IMR-90 (cell line): Measurements from ENCODE around the gene DUSP22.

ENCODE experiments used
- BHLHE40 ChIP-seq: fragments of 150-350 bp; IDR thresholded peaks from 2 replicates; pipeline ENCODE4 v1.6.1; 2016; ENCODE audit warnings: mild to moderate bottlenecking, low read depth, low read length
- CEBPB ChIP-seq: IDR thresholded peaks from 2 replicates; pipeline ENCODE4 v1.6.1; 2012; ENCODE audit warnings: low read depth, low read length, improper control_type of control experiment
- POLR2A ChIP-seq: IDR thresholded peaks from 2 replicates; pipeline ENCODE4 v1.6.1; 2012; ENCODE audit warnings: mild to moderate bottlenecking, low read depth, low read length
- RAD21 ChIP-seq: IDR thresholded peaks from 2 replicates; pipeline ENCODE4 v1.6.1; 2012; ENCODE audit warnings: low read length, improper control_type of control experiment
- RCOR1 ChIP-seq: IDR thresholded peaks from 2 replicates; pipeline ENCODE4 v1.6.1; 2012; ENCODE audit warnings: mild to moderate bottlenecking, low read length, improper control_type of control experiment; ENCODE audit not compliant: insufficient replicate concordance
- RFX5 ChIP-seq: IDR thresholded peaks from 2 replicates; pipeline ENCODE4 v1.8.0; 2012; ENCODE audit warnings: low read depth, mild to moderate bottlenecking, low read length, moderate library complexity
- SMC3 ChIP-seq: fragments of 150-350 bp; IDR thresholded peaks from 2 replicates; pipeline ENCODE4 v1.6.1; 2016; ENCODE audit warnings: low read depth, mild to moderate bottlenecking, antibody characterized with exemption, low read length, moderate library complexity
- TF ChIP-seq, protein P1 (sequence below): conservative IDR thresholded peaks from 2 replicates; pipeline ENCODE4 v1.5.1; 2012; ENCODE audit warnings: mild to moderate bottlenecking, low read depth, low read length, improper control_type of control experiment
- TF ChIP-seq, protein P2 (sequence below): fragments of 150-350 bp; IDR thresholded peaks from 2 replicates; pipeline ENCODE4 v1.6.1; 2017; ENCODE audit warnings: mild to moderate bottlenecking, antibody characterized with exemption, low read length, low read depth

DNA sequence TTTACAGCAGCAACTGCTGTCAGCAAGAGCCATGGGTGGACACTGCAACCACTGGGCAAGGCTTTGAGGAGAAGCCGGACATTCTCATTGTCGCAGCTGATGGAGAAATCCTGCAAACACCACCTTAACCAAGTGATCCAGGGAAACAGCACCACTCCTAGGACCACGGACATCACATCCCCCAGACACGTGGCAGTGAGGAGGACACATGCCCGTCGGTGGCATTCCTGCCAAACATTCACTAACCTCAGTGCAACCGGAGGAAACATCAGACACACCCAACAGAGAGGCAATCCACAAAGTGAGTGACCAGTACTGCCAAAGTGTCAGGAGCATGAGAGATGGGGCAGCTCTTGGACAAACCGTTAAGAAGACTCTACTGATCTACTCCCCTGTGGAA is 82.7 kb downstream of the DUSP22 start:
- TF ChIP-seq, protein P1, sequence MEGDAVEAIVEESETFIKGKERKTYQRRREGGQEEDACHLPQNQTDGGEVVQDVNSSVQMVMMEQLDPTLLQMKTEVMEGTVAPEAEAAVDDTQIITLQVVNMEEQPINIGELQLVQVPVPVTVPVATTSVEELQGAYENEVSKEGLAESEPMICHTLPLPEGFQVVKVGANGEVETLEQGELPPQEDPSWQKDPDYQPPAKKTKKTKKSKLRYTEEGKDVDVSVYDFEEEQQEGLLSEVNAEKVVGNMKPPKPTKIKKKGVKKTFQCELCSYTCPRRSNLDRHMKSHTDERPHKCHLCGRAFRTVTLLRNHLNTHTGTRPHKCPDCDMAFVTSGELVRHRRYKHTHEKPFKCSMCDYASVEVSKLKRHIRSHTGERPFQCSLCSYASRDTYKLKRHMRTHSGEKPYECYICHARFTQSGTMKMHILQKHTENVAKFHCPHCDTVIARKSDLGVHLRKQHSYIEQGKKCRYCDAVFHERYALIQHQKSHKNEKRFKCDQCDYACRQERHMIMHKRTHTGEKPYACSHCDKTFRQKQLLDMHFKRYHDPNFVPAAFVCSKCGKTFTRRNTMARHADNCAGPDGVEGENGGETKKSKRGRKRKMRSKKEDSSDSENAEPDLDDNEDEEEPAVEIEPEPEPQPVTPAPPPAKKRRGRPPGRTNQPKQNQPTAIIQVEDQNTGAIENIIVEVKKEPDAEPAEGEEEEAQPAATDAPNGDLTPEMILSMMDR, result no peak
- TF ChIP-seq BHLHE40, result no peak
- TF ChIP-seq SMC3, result no peak
- TF ChIP-seq RAD21, result no peak
- TF ChIP-seq POLR2A, result no peak
- TF ChIP-seq CEBPB, result no peak
- TF ChIP-seq RFX5, result no peak
- TF ChIP-seq, protein P2, sequence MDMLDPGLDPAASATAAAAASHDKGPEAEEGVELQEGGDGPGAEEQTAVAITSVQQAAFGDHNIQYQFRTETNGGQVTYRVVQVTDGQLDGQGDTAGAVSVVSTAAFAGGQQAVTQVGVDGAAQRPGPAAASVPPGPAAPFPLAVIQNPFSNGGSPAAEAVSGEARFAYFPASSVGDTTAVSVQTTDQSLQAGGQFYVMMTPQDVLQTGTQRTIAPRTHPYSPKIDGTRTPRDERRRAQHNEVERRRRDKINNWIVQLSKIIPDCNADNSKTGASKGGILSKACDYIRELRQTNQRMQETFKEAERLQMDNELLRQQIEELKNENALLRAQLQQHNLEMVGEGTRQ, result no peak
- TF ChIP-seq RCOR1, result no peak
